GM10248 (cell line): ENCODE measurements around the gene PSMD2.
A peak's percentile ranks its signal among the peaks of the same experiment; 100 is the strongest.

ENCODE experiments used
- CTCF ChIA-PET: fragments of 300-600 bp; sonication (Branson Sonifier 250); formaldehyde crosslinking; extraction: SDS; loops from one replicate; lab custom pipeline; 2021; ENCODE audit warnings: antibody characterized with exemption; lab: Yijun Ruan, JAX
- POLR2A ChIA-PET: fragments of 350-650 bp; sonication (Branson Sonifier 250); formaldehyde crosslinking; extraction: SDS; loops from one replicate; lab custom pipeline; 2020; ENCODE audit warnings: antibody characterized with exemption; lab: Yijun Ruan, JAX
- DNase-seq: peaks from one replicate; pipeline ENCODE4 v3.0.0; 2012; ENCODE audit errors: extremely low spot score
- TF ChIP-seq, protein P1 (sequence below): IDR thresholded peaks from 2 replicates; pipeline ENCODE4 v1.5.1; 2012; ENCODE audit warnings: mild to moderate bottlenecking, low read depth; ENCODE audit errors: extremely low read depth, missing control alignments, control extremely low read depth

Gene PSMD2

DNA sequence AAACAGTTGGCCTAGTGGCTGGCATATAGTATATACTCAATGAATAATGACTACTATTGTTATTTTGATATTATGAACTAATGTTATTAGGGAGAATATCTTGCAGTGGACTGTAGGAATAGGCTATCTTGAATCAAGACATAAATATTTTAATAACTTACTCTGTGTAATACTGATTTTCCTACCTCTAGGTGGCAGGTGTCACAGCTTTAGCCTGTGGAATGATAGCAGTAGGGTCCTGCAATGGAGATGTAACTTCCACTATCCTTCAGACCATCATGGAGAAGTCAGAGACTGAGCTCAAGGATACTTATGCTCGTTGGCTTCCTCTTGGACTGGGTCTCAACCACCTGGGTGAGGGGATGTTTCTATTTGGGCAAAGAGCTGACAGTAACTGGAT is 6.5 kb downstream of the PSMD2 start:
- CTCF ChIA-PET = interaction anchor here (1.0 to 1.7 kb wide), 4 partner anchors 15 to 509 kb away, joined by 3 to 7 read pairs (median 4); no protein-coding TSS in a partner anchor
- no peak for DNase-seq
- POLR2A ChIA-PET = no interaction called here
- TF ChIP-seq, protein P1, sequence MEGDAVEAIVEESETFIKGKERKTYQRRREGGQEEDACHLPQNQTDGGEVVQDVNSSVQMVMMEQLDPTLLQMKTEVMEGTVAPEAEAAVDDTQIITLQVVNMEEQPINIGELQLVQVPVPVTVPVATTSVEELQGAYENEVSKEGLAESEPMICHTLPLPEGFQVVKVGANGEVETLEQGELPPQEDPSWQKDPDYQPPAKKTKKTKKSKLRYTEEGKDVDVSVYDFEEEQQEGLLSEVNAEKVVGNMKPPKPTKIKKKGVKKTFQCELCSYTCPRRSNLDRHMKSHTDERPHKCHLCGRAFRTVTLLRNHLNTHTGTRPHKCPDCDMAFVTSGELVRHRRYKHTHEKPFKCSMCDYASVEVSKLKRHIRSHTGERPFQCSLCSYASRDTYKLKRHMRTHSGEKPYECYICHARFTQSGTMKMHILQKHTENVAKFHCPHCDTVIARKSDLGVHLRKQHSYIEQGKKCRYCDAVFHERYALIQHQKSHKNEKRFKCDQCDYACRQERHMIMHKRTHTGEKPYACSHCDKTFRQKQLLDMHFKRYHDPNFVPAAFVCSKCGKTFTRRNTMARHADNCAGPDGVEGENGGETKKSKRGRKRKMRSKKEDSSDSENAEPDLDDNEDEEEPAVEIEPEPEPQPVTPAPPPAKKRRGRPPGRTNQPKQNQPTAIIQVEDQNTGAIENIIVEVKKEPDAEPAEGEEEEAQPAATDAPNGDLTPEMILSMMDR = peak; percentile 40

DNA sequence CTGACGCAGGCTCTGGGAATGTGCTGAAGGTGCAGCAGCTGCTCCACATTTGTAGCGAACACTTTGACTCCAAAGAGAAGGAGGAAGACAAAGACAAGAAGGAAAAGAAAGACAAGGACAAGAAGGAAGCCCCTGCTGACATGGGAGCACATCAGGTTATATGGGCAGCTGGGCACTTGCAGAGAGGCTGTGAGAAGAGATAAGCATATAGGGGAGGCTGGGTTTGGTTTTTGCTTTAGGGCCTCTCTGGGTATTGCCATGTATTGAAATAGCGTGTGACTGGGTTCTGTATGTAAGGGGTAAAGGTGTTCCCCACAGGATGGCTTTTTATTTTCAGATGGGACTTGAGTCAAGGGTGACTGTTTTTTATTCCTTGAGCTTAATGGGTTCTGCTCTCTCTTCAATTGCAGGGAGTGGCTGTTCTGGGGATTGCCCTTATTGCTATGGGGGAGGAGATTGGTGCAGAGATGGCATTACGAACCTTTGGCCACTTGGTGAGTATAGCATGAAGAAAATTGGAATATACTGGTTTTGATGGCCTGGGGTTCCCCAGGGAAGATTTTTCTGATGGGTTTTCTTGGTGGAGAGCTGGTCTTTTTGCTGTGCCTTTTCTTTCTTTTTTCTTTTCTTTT is 7.4 kb downstream of the PSMD2 start:
- DNase-seq = no peak
- TF ChIP-seq, protein P1 = no peak
- POLR2A ChIA-PET = no interaction called here
- CTCF ChIA-PET = interaction anchor here (1.0 to 1.7 kb wide), 4 partner anchors 14 to 508 kb away, joined by 3 to 7 read pairs (median 4); no protein-coding TSS in a partner anchor

DNA sequence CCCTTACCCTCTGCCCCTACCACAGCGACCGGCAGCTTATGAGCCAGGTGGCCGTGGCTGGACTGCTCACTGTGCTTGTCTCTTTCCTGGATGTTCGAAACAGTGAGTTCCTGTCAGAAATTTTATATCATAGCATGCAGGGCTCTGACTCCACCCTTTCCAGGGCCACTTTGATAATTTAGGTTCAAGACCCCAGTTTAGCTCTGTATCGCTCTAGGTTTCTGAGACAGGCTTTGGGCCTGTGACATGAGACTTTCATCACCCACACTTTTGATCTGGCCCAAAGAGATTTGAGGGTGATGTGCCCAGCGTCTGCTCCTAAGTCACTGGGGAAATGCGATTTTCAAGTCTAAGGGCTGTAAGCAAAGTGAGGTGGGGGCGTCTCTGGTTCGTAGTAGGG is 8.9 kb downstream of the PSMD2 start:
- CTCF ChIA-PET = no interaction called here
- no peak for DNase-seq
- POLR2A ChIA-PET = no interaction called here
- TF ChIP-seq, protein P1 = no peak

DNA sequence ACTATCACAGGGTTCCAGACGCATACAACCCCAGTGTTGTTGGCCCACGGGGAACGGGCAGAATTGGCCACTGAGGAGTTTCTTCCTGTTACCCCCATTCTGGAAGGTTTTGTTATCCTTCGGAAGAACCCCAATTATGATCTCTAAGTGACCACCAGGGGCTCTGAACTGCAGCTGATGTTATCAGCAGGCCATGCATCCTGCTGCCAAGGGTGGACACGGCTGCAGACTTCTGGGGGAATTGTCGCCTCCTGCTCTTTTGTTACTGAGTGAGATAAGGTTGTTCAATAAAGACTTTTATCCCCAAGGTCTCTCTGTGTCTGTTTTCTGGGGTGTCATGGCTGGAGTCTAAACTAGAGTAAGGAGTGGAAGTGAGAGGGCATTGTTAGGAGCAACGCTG is 9.7 kb downstream of the PSMD2 start:
- CTCF ChIA-PET = no interaction called here
- POLR2A ChIA-PET = no interaction called here
- DNase-seq = no peak
- TF ChIP-seq, protein P1 = no peak

DNA sequence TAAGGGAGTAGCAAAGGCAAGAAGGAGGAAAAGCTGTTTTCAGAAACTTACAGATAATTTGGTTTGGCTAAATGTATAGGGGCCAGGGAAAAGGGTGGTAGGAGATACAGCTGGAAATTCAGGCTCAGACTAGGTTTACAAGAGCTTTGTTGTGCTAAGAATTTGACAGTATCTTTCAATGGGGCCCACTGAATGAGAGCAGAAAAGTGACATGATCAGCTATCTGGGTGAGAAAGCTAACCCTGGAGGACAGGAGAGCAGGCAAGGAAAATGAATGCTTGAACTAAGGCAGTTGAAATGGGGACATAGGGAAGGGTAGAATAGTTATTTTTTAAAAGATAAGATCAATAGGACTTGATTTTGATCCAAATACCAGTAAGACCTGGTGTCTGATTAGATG is 12.6 kb downstream of the PSMD2 start:
- ChIA-PET POLR2A (no interaction called here), CTCF (interaction anchor here (0.8 to 1.3 kb wide), 4 partner anchors 8 to 121 kb away, joined by 3 read pairs; no protein-coding TSS in a partner anchor)
- TF ChIP-seq, protein P1 = no peak
- DNase-seq = no peak

DNA sequence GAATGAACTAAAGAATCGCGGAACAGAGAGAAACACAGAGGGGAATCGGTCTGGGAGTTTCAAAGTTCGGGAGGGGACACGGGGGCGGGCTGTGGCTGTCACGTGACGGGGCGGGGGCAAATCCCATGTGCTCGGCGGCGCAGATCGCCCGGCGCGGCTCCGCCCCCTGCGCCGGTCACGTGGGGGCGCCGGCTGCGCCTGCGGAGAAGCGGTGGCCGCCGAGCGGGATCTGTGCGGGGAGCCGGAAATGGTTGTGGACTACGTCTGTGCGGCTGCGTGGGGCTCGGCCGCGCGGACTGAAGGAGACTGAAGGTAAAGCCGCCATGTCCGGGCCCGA is 15.3 kb downstream of the PSMD2 start, which contains the start of gene EIF4G1:
Gene EIF4G1, plus strand, starts transcription at position 244 of the 337 bp plus-strand sequence. CDS start 1,191 bp downstream, outside the sequence.
- ChIA-PET POLR2A (no interaction called here), CTCF (no interaction called here)
- peak; percentile 99 for DNase-seq
- TF ChIP-seq, protein P1 = no peak
